Trophoblast cell (in vitro differentiated cells and primary cell): Measurements from ENCODE around the gene CFAP107.
"Not testable (repeated sequence)": the region's sequence is repeated elsewhere in the genome, so short reads cannot be mapped to it uniquely, and the experiment has no call there.

Experiments used
- DNase-seq, 2 donors: peaks; one replicate each; pipeline ENCODE4 v3.0.0-alpha.2; 2016
- H2AFZ ChIP-seq: 2 replicates; pipeline ENCODE4 v1.6.1; 2013; ENCODE audit warnings: low read length, moderate library complexity, mild to moderate bottlenecking; ENCODE audit not compliant: insufficient read depth, poor library complexity
- H2AK5ac ChIP-seq: 2 replicates; pipeline ENCODE4 v1.6.1; 2013; ENCODE audit warnings: mild to moderate bottlenecking, low read length
- H2BK120ac ChIP-seq: 2 replicates; pipeline ENCODE4 v1.6.1; 2013; ENCODE audit warnings: low read length, mild to moderate bottlenecking, moderate library complexity; ENCODE audit not compliant: insufficient read depth, poor library complexity
- H2BK12ac ChIP-seq: 2 replicates; pipeline ENCODE4 v1.6.1; 2013; ENCODE audit warnings: mild to moderate bottlenecking, low read length, moderate library complexity
- H2BK5ac ChIP-seq: 2 replicates; pipeline ENCODE4 v1.6.1; 2013; ENCODE audit warnings: low read length, low read depth, moderate library complexity, mild to moderate bottlenecking; ENCODE audit not compliant: poor library complexity
- H3K14ac ChIP-seq: 2 replicates; pipeline ENCODE4 v1.6.1; 2013; ENCODE audit warnings: mild to moderate bottlenecking, low read length
- H3K18ac ChIP-seq: 2 replicates; pipeline ENCODE4 v1.6.1; 2013; ENCODE audit warnings: mild to moderate bottlenecking, low read length
- H3K23ac ChIP-seq: 2 replicates; pipeline ENCODE4 v1.6.1; 2013; ENCODE audit warnings: low read length
- H3K27ac ChIP-seq: 2 replicates; pipeline ENCODE4 v1.5.1; 2013; ENCODE audit warnings: low read depth, mild to moderate bottlenecking, inconsistent platforms, low read length, moderate library complexity
- H3K27me3 ChIP-seq: 2 replicates; pipeline ENCODE4 v1.6.1; 2013; ENCODE audit warnings: inconsistent platforms, mild to moderate bottlenecking, low read length, moderate library complexity; ENCODE audit not compliant: insufficient read depth
- H3K36me3 ChIP-seq, 2 experiments: 1 replicate in 1 of 2; 2 replicates in 1 of 2; pipeline ENCODE4 v1.6.1; 2013; ENCODE audit warnings: low read length in 2 of 2, mild to moderate bottlenecking in 2 of 2, moderate library complexity in 1 of 2; ENCODE audit not compliant: insufficient read depth in 2 of 2, control insufficient read depth in 1 of 2
- H3K4ac ChIP-seq: 2 replicates; pipeline ENCODE4 v1.6.1; 2013; ENCODE audit warnings: low read depth, mild to moderate bottlenecking, low read length, moderate library complexity
- H3K4me1 ChIP-seq, 2 experiments: 1 replicate in 1 of 2; 2 replicates in 1 of 2; pipeline ENCODE4 v1.6.1; 2013; ENCODE audit warnings: low read length in 2 of 2, mild to moderate bottlenecking in 2 of 2, moderate library complexity in 1 of 2; ENCODE audit not compliant: insufficient read depth in 2 of 2, control insufficient read depth in 1 of 2
- H3K4me2 ChIP-seq: 2 replicates; pipeline ENCODE4 v1.6.1; 2013; ENCODE audit warnings: inconsistent platforms, mild to moderate bottlenecking, low read length, moderate library complexity
- H3K4me3 ChIP-seq: 2 replicates; pipeline ENCODE4 v1.5.1; 2013; ENCODE audit warnings: mild to moderate bottlenecking, low read depth, low read length, inconsistent platforms
- H3K79me1 ChIP-seq: one replicate; pipeline ENCODE4 v1.6.1; 2013; ENCODE audit warnings: low read length
- H3K79me2 ChIP-seq: 2 replicates; pipeline ENCODE4 v1.6.1; 2013; ENCODE audit warnings: low read length, mild to moderate bottlenecking; ENCODE audit not compliant: control insufficient read depth, insufficient read depth, poor library complexity
- H3K9ac ChIP-seq: 2 replicates; pipeline ENCODE4 v1.6.1; 2013; ENCODE audit warnings: mild to moderate bottlenecking, low read length
- H3K9me3 ChIP-seq: 2 replicates; pipeline ENCODE4 v1.6.1; 2013; ENCODE audit warnings: low read depth, mild to moderate bottlenecking, control low read depth, inconsistent platforms, low read length; ENCODE audit not compliant: insufficient read depth
- H4K12ac ChIP-seq: 2 replicates; pipeline ENCODE4 v1.6.1; 2013; ENCODE audit warnings: low read depth, mild to moderate bottlenecking, low read length, moderate library complexity
- H4K8ac ChIP-seq: 2 replicates; pipeline ENCODE4 v1.6.1; 2013; ENCODE audit warnings: low read depth, mild to moderate bottlenecking, low read length, moderate library complexity
- H4K91ac ChIP-seq: one replicate; pipeline ENCODE4 v1.6.1; 2013; ENCODE audit warnings: low read depth, mild to moderate bottlenecking, low read length, moderate library complexity
- WGBS: extraction: QIAGEN DNeasy Blood & Tissue Kit; methylation state at CpG from one replicate; pipeline ENCODE4 v1.1.7; 2013; ENCODE audit warnings: missing lambda C conversion rate; ENCODE audit not compliant: insufficient read length, insufficient coverage; ENCODE audit errors: extremely low coverage; 5-methylcytosine and 5-hydroxymethylcytosine counted together

Gene CFAP107

GRCh38 chr1:12711536-12711935 lies 34.5 kb upstream of the CFAP107 start:
- H2AK5ac ChIP-seq: no peak overlapping the region
- peaks cover 20 to 35% of the 10 kb centered on the region in 2 experiments for H3K4me1 ChIP-seq
- no peak overlapping the region for H3K4me3 ChIP-seq
- H4K91ac ChIP-seq: no peak overlapping the region
- no peak overlapping the region for H4K8ac ChIP-seq
- H3K18ac ChIP-seq: no peak overlapping the region
- H2BK12ac ChIP-seq: no peak overlapping the region
- no peak overlapping the region for H2BK5ac ChIP-seq
- no peaks in the 10 kb centered on the region for H3K27me3 ChIP-seq
- no peak overlapping the region for H2AFZ ChIP-seq
- H3K36me3 ChIP-seq: no peaks in the 10 kb centered on the region
- peak overlapping the region; percentile 7 for H3K27ac ChIP-seq
- H3K9me3 ChIP-seq: peaks cover 3% of the 10 kb centered on the region
- H2BK120ac ChIP-seq: no peak overlapping the region
- WGBS: no CpG with 5 or more reads among the region's 3 CpGs
- peaks cover 12% of the 10 kb centered on the region for H3K79me1 ChIP-seq
- peak; percentile 47 to 89 for DNase-seq
- no peak overlapping the region for H3K4ac ChIP-seq
- no peak overlapping the region for H3K4me2 ChIP-seq
- no peaks in the 10 kb centered on the region for H3K79me2 ChIP-seq
- H4K12ac ChIP-seq: no peak overlapping the region
- H3K14ac ChIP-seq: no peak overlapping the region
- no peak overlapping the region for H3K9ac ChIP-seq
- H3K23ac ChIP-seq: no peak overlapping the region

- peak in 1 of 2 donors; percentile 52 for DNase-seq
- no peak overlapping the region for H3K4ac ChIP-seq
- no peaks in the 10 kb centered on the region for H3K27me3 ChIP-seq
- H4K8ac ChIP-seq: no peak overlapping the region
- H3K36me3 ChIP-seq: no peaks in the 10 kb centered on the region
- no peak overlapping the region for H3K9ac ChIP-seq
- no peak overlapping the region for H2AK5ac ChIP-seq
- no peak overlapping the region for H3K18ac ChIP-seq
- peaks cover 20 to 35% of the 10 kb centered on the region in 2 experiments for H3K4me1 ChIP-seq
- H3K27ac ChIP-seq: peak overlapping the region; percentile 7
- H3K9me3 ChIP-seq: peaks cover 3% of the 10 kb centered on the region
- WGBS: no CpG with 5 or more reads among the region's 1 CpG
- H2AFZ ChIP-seq: no peak overlapping the region
- peaks cover 12% of the 10 kb centered on the region for H3K79me1 ChIP-seq
- no peak overlapping the region for H3K23ac ChIP-seq
- H3K4me3 ChIP-seq: no peak overlapping the region
- no peak overlapping the region for H2BK5ac ChIP-seq
- H2BK12ac ChIP-seq: no peak overlapping the region
- no peaks in the 10 kb centered on the region for H3K79me2 ChIP-seq
- no peak overlapping the region for H3K4me2 ChIP-seq
- peak overlapping the region; percentile 19 for H4K91ac ChIP-seq
- no peak overlapping the region for H4K12ac ChIP-seq
- H3K14ac ChIP-seq: no peak overlapping the region
- peak overlapping the region; percentile 26 for H2BK120ac ChIP-seq
These were observed 33.9 kb upstream of the CFAP107 start for GRCh38 chr1:12712076-12712475.

- no peaks in the 10 kb centered on the region for H3K79me2 ChIP-seq
- WGBS: no CpG with 5 or more reads among the region's 8 CpGs
- H3K4me3 ChIP-seq: no peak overlapping the region
- no peak for DNase-seq
- no peak overlapping the region for H3K9ac ChIP-seq
- peak overlapping the region; percentile 9 for H4K91ac ChIP-seq
- H2BK12ac ChIP-seq: peak overlapping the region; percentile 96
- H3K27me3 ChIP-seq: no peaks in the 10 kb centered on the region
- no peak overlapping the region for H3K4me2 ChIP-seq
- peaks cover 12% of the 10 kb centered on the region for H3K79me1 ChIP-seq
- H3K9me3 ChIP-seq: peaks cover 3% of the 10 kb centered on the region
- H2BK120ac ChIP-seq: peak overlapping the region; percentile 76
- H3K18ac ChIP-seq: no peak overlapping the region
- H3K23ac ChIP-seq: no peak overlapping the region
- peak overlapping the region; percentile 42 for H3K27ac ChIP-seq
- H3K36me3 ChIP-seq: no peaks in the 10 kb centered on the region
- H4K12ac ChIP-seq: no peak overlapping the region
- no peak overlapping the region for H2AFZ ChIP-seq
- H2BK5ac ChIP-seq: no peak overlapping the region
- no peak overlapping the region for H4K8ac ChIP-seq
- peaks cover 20 to 41% of the 10 kb centered on the region in 2 experiments for H3K4me1 ChIP-seq
- H2AK5ac ChIP-seq: no peak overlapping the region
- peak overlapping the region; percentile 0 for H3K14ac ChIP-seq
- H3K4ac ChIP-seq: no peak overlapping the region
These were observed 33.1 kb upstream of the CFAP107 start for GRCh38 chr1:12712929-12713328.

- H2BK12ac ChIP-seq, H3K14ac ChIP-seq, H3K23ac ChIP-seq, H2AFZ ChIP-seq, H3K4me3 ChIP-seq, H2AK5ac ChIP-seq, H4K8ac ChIP-seq, H3K9me3 ChIP-seq, H3K4me2 ChIP-seq, H3K79me2 ChIP-seq, H3K4ac ChIP-seq, H4K12ac ChIP-seq, H3K27ac ChIP-seq, H3K9ac ChIP-seq, H3K36me3 ChIP-seq, H3K27me3 ChIP-seq, H3K18ac ChIP-seq: not testable (repeated sequence)
- Histone ChIP-seq H3K4me1 (peaks cover 20 to 41% of the 10 kb centered on the region in 2 experiments), H3K79me1 (peaks cover 12% of the 10 kb centered on the region), H2BK120ac (peak overlapping the region; percentile 45), H2BK5ac (peak overlapping the region; percentile 35), H4K91ac (peak overlapping the region; percentile 40)
- DNase-seq: peak in 1 of 2 donors; percentile 31
- 100% methylated on average over 1 of the region's 5 CpGs for WGBS
These were observed 32.3 kb upstream of the CFAP107 start for GRCh38 chr1:12713651-12714050.
